PC-9 (cell line): Measurements from ENCODE around the gene S100A16.

Experiments
- CTCF ChIP-seq: fragments of 200-600 bp; sonication (generic); conservative IDR thresholded peaks from 2 replicates; pipeline ENCODE4 v1.6.1; 2017; ENCODE audit warnings: mixed run types, antibody characterized with exemption, mild to moderate bottlenecking, moderate library complexity
- EZH2 ChIP-seq: fragments of 200-600 bp; sonication (generic); IDR thresholded peaks from 2 replicates; pipeline ENCODE4 v1.8.0; 2017; ENCODE audit warnings: antibody characterized with exemption, low read depth

- TF ChIP-seq CTCF (no peak), EZH2 (no peak)
Measured at GRCh38 chr1:153560241-153560640, 52.7 kb downstream of the S100A16 start.
